Right ventricle myocardium inferior (tissue), 1 donor: ENCODE data around the gene DNAJA4. TPM values are rescaled to one million over a fixed set of nuclear protein-coding genes. Genes with fewer than 3 reads are reported as not detected.
A peak's percentile ranks its signal among the peaks of the same experiment; 100 is the strongest.

ENCODE experiments used
- ATAC-seq: fragments of 200-7000 bp; cut with Tn5 transposase; one replicate; pipeline ENCODE4 v1.9.1; 2020; ENCODE audit warnings: mild to moderate bottlenecking, moderate library complexity
- DNase-seq: peaks from one replicate; pipeline ENCODE4 v3.0.0; 2021; ENCODE audit errors: missing footprints
- intact Hi-C: fragments of 100-400 bp; cut with DNase I; formaldehyde crosslinking; loops from one replicate; pipeline ENCODE4 v1.11.0; 2022
- total RNA-seq: library from RNA; stranded (reverse); fragmentation: NEBNext Ultra II Directional; extraction: Animal tissue kit (Norgen Biotek cat#: 25700); gene quantifications from one replicate; pipeline ENCODE4 v1.2.1, GENCODE V29; 2021
- donor health status: DM: no; HTN: yes; CAD: no; lungs with severe emphysema.

The DNAJA4 gene
- total RNA-seq, 1 donor from 2014 or later = 125 TPM

GRCh38 chr15:78324144-78324543 is 59.8 kb downstream of the DNAJA4 start:
- ATAC-seq = no peak
- intact Hi-C loops = no loop called here
- no peak for DNase-seq

GRCh38 chr15:78325092-78325843 is 60.9 kb downstream of the DNAJA4 start:
- ATAC-seq (peak; percentile 42), DNase-seq (no peak)
- intact Hi-C loops = no loop called here

- DNase-seq (no peak), ATAC-seq (no peak)
- intact Hi-C loops = no loop called here
Measured at GRCh38 chr15:78327466-78327865, 63.1 kb downstream of the DNAJA4 start.

- intact Hi-C loops = no loop called here
- no peak for ATAC-seq
- DNase-seq = no peak
Measured at GRCh38 chr15:78329625-78330024, 65.3 kb downstream of the DNAJA4 start.

Other genes with a start within 250 kb of the DNAJA4 start
- 12.2 TPM for gene TBC1D2B, start 186.9 kb upstream of the DNAJA4 start, total RNA-seq
- gene SH2D7, start 172.0 kb upstream of the DNAJA4 start, total RNA-seq = not detected
- gene CIB2, start 133.1 kb upstream of the DNAJA4 start, total RNA-seq = 21.2 TPM
- 425 TPM for gene IDH3A, start 115.2 kb upstream of the DNAJA4 start, total RNA-seq
- gene ACSBG1, start 30.0 kb upstream of the DNAJA4 start, total RNA-seq = 0.14 TPM
- 30.0 TPM for gene SKIC8, start 35.0 kb downstream of the DNAJA4 start, total RNA-seq
- not detected for gene CRABP1, start 75.8 kb downstream of the DNAJA4 start, total RNA-seq
- gene IREB2, start 173.7 kb downstream of the DNAJA4 start, total RNA-seq = 22.5 TPM
- gene HYKK, start 243.0 kb downstream of the DNAJA4 start, total RNA-seq = 4.4 TPM